Astrocyte of the spinal cord (primary cell): ENCODE data around the gene BCKDHA.

Experiments used
- DNase-seq: peaks from one replicate; pipeline ENCODE4 v3.0.0; 2011; ENCODE audit warnings: low read depth, low spot score
- H3K4me3 ChIP-seq: 2 replicates; pipeline ENCODE4 v1.5.1; 2011; ENCODE audit warnings: low read depth, mild to moderate bottlenecking, low read length, moderate library complexity
- CTCF ChIP-seq: IDR thresholded peaks from 2 replicates; pipeline ENCODE4 v1.5.1; 2012; ENCODE audit warnings: low read depth, mild to moderate bottlenecking, low read length, inconsistent platforms
- in situ Hi-C: cut with HindIII; loops from 2 replicates; pipeline ENCODE4 v1.10.0; 2017; ENCODE audit warnings: low sequenced_read_pairs

Gene BCKDHA

GRCh38 chr19:41420101-41420880 lies 22.7 kb downstream of the BCKDHA start:
- H3K4me3 ChIP-seq, result no peak overlapping the region
- no peak for DNase-seq
- no peak for TF ChIP-seq CTCF
- in situ Hi-C loops, result no loop called here

- TF ChIP-seq CTCF, result no peak
- no peak for DNase-seq
- H3K4me3 ChIP-seq, result no peak overlapping the region
- in situ Hi-C loops, result no loop called here
These were observed 23.7 kb downstream of the BCKDHA start for GRCh38 chr19:41421314-41421713.

GRCh38 chr19:41421973-41422372 lies 24.4 kb downstream of the BCKDHA start:
- H3K4me3 ChIP-seq, result no peak overlapping the region
- TF ChIP-seq CTCF, result no peak
- no peak for DNase-seq
- in situ Hi-C loops, result no loop called here

- H3K4me3 ChIP-seq, result no peak overlapping the region
- TF ChIP-seq CTCF, result no peak
- DNase-seq, result no peak
- in situ Hi-C loops, result no loop called here
These were observed 24.8 kb downstream of the BCKDHA start for GRCh38 chr19:41422456-41422855.

GRCh38 chr19:41422955-41423354 lies 25.3 kb downstream of the BCKDHA start:
- no peak for TF ChIP-seq CTCF
- in situ Hi-C loops, result no loop called here
- no peak overlapping the region for H3K4me3 ChIP-seq
- DNase-seq, result no peak

GRCh38 chr19:41424335-41425173 lies 26.9 kb downstream of the BCKDHA start:
- TF ChIP-seq CTCF, result no peak
- H3K4me3 ChIP-seq, result no peak overlapping the region
- no peak for DNase-seq
- in situ Hi-C loops, result no loop called here
